ENCODE data around the gene PARK7.
"Not testable (repeated sequence)": the region's sequence is repeated elsewhere in the genome, so short reads cannot be mapped to it uniquely, and the experiment has no call there.

Gene PARK7

DNA sequence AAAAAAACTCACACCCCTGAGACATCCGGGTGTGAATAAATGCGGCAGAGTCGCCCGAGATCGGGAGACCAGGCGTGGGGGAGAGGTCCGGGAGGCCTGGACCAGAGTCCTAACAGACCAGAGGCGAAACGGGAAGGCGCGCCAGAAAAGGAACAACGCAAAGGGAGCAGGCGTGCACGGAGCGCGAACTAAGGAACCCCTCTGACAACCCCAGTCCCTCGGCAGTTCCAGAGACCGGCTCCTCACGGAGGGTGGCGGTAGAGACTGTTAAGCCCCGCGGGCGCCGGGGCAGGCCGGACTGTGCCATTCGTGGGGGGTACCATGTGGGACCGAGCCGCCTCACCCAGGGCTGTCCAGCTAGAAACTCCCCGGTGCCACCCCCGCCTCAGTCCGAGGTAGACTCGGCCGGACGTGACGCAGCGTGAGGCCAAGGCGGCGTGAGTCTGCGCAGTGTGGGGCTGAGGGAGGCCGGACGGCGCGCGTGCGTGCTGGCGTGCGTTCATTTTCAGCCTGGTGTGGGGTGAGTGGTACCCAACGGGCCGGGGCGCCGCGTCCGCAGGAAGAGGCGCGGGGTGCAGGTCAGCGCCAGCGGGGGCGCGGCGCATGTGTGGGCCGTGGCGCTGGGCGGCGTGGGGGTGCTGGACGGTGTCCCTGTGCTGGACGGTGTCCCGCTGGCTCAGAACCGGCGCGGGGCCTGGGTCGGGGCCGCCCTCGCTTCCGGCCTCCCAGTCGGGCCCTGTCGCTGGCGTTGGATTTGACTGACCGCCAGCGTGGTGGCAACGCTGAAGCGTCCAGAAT lies at the start of gene PARK7:
Gene PARK7 (plus strand): TSS at position 496 of the 798 bp plus-strand sequence. CDS start 1,075 bp downstream, outside the sequence.
- peak within 1 kb of the TSS; percentile 89 for H3K27ac ChIP-seq
- POLR2A ChIA-PET (ENCODE audit: low non-redundant PET) = interaction anchor here (0.5 kb wide), 1 partner anchor 179 kb away, joined by 3 read pairs; no protein-coding TSS in a partner anchor
- DNase-seq (ENCODE audit: low spot score) = peak; percentile 99
- TF ChIP-seq, protein P1, sequence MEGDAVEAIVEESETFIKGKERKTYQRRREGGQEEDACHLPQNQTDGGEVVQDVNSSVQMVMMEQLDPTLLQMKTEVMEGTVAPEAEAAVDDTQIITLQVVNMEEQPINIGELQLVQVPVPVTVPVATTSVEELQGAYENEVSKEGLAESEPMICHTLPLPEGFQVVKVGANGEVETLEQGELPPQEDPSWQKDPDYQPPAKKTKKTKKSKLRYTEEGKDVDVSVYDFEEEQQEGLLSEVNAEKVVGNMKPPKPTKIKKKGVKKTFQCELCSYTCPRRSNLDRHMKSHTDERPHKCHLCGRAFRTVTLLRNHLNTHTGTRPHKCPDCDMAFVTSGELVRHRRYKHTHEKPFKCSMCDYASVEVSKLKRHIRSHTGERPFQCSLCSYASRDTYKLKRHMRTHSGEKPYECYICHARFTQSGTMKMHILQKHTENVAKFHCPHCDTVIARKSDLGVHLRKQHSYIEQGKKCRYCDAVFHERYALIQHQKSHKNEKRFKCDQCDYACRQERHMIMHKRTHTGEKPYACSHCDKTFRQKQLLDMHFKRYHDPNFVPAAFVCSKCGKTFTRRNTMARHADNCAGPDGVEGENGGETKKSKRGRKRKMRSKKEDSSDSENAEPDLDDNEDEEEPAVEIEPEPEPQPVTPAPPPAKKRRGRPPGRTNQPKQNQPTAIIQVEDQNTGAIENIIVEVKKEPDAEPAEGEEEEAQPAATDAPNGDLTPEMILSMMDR (conservative IDR thresholded peaks at IDR 0.05; ENCODE audit: low read depth) = peak; percentile 54
- CTCF ChIA-PET = interaction anchor here (0.8 kb wide), 1 partner anchor 14 kb away, joined by 4 read pairs; no protein-coding TSS in a partner anchor

DNA sequence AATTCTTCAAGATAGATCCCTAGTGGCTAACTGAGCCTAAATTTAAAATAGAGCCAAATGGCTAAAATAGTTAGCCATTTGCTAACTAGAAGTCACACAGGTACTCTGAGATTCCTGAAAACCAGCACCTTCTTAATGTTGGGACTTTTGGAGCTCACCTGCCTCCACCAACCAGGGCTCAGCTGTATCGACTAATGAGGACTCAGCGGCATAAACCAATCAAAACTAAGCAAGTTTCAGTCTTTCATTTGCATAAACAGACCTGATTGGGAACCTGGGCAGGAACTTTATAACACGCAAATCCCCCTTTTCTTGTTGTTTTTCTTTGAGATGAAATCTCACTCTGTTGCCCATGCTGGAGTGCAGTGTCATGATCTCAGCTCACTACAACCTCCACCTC lies 49.4 kb upstream of the PARK7 start:
- TF ChIP-seq, protein P1 (conservative IDR thresholded peaks at IDR 0.05; ENCODE audit: low read depth) = no peak
- CTCF ChIA-PET = interaction anchor here (0.6 kb wide), 1 partner anchor 12 kb away, joined by 3 read pairs; no protein-coding TSS in a partner anchor
- POLR2A ChIA-PET (ENCODE audit: low non-redundant PET) = no interaction called here
- no peak overlapping the region for H3K27ac ChIP-seq
- DNase-seq (ENCODE audit: low spot score) = no peak

DNA sequence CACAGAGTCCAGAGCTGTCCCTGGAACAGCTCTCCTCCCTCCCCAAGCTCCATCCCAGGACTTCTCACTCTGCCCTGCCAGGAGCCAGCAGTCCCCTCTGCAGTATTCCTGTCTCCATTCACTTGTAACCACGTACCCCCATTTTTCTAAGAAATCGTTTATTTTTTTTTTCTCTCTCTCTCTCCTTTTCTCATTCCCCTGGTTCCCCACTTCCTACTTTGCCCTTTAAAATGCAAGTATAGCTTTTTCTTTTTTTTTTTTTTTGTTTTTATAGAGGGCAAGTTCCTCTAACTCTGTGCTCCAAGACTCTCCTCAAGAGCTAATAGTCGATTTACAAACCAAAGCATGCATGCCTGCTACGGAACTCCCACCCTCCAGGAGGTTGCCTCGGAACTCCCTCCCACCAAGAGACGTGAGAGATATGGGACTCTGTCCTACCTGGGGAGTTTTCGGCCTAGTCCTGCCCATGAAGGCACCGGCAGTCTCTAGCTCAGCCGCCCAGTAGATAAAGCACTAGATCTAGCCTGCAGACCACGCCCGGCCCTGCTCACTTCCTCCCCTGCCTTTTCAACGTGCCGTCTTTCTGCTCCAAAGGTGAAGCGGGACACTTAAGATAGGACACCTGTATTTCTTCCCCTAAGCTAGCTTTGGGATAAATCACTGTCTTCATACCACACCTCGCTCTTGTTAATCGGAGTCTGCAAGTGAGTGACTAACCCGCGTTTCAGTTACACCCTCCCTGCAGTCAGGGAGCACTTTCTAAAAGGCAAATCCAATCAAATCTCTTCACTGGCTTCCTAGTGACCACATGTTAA lies 48.6 kb upstream of the PARK7 start:
- DNase-seq (ENCODE audit: low spot score) = no peak
- no peak overlapping the region for H3K27ac ChIP-seq
- CTCF ChIA-PET = interaction anchor here (0.5 to 0.6 kb wide), 3 partner anchors 13 to 657 kb away, joined by 3 to 4 read pairs (median 3); no protein-coding TSS in a partner anchor
- POLR2A ChIA-PET (ENCODE audit: low non-redundant PET) = no interaction called here
- TF ChIP-seq, protein P1 (conservative IDR thresholded peaks at IDR 0.05; ENCODE audit: low read depth) = no peak

DNA sequence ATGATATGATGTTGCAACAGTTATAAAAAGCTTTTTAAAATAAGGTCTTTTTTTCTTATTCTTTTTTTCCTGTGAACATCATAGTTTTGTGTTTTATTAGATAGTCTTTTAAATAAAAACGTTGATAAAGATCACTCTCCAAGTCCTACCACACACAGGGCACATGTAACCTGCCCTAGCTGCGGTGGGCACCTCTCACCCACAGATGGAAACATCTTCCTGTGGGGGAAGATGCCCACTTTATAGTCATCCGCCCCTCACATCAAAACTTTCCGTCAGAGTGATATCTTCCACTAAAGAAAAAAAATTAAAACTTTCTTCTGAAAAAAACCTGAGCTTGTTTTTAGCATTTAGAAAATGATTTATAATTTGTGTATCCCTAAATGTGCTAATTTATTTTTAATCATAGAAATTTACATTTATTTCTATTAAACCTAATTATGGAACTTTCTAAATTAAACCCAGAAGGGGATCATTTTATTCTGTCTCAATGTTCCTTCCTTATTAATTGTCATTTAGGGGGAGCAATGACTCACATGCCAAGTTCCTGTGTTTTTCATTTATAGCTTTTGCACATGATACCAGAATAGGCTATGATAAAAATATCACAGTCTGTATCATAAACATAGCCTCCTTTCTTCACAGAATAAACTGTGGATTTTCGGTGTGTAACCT lies 45.5 kb upstream of the PARK7 start:
- H3K27ac ChIP-seq = no peak overlapping the region
- POLR2A ChIA-PET (ENCODE audit: low non-redundant PET) = no interaction called here
- CTCF ChIA-PET = interaction anchor here (0.7 kb wide), 2 partner anchors 157 to 505 kb away, joined by 3 to 7 read pairs; no protein-coding TSS in a partner anchor
- DNase-seq (ENCODE audit: low spot score) = no peak
- TF ChIP-seq, protein P1 (conservative IDR thresholded peaks at IDR 0.05; ENCODE audit: low read depth) = no peak

DNA sequence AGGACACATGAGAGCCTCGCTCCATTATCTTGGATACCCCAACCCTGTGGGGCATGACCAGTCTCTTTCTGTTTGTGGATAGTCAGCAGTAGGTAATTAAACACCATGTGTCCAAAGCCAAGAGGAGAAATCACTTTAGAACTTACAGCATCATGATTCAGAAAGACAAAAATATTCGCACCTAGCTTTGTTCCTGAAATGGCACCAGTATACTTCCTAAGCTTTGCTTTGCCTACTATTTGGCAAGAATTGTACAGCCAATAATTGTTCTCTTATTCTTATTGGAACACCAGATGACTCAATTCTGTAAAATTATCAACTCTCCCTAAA lies 45.0 kb upstream of the PARK7 start:
- no peak overlapping the region for H3K27ac ChIP-seq
- TF ChIP-seq, protein P1 (conservative IDR thresholded peaks at IDR 0.05; ENCODE audit: low read depth) = no peak
- ChIA-PET POLR2A (ENCODE audit: low non-redundant PET) (no interaction called here), CTCF (no interaction called here)
- no peak for DNase-seq (ENCODE audit: low spot score)

DNA sequence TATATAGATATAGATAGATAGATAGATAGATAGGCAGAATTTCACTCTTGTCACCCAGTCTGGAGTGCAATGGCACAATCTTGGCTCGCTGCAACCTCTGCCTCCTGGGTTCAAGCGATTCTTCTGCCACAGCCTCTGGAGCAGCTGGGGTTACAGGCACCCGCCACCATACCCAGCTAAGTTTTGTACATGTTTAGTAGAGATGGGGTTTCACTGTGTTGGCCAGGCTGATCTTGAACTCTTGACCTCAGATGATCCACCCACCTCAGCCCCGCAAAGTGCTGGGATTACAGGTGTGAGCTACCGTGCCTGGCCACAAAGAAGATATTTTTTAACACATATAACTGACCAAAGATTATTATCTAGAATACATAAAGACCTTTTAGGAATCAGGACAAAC lies 43.5 kb upstream of the PARK7 start:
- H3K27ac ChIP-seq; POLR2A ChIA-PET (ENCODE audit: low non-redundant PET); CTCF ChIA-PET; DNase-seq (ENCODE audit: low spot score): not testable (repeated sequence)

All from RWPE1 (cell line).